LNCaP clone FGC (cell line): ENCODE data around the gene FYTTD1.

Experiments used
- DNase-seq: peaks from one replicate; pipeline ENCODE4 v3.0.0-alpha.2; 2011; ENCODE audit warnings: low read depth
- H3K4me3 ChIP-seq: 2 replicates; pipeline ENCODE4 v1.5.1; 2011; ENCODE audit warnings: mild to moderate bottlenecking, low read depth, low read length, control low read depth
- TF ChIP-seq, protein P1 (sequence below): IDR thresholded peaks from 2 replicates; pipeline ENCODE4 v1.5.1; 2012; ENCODE audit warnings: mild to moderate bottlenecking; ENCODE audit not compliant: control insufficient read depth, insufficient read depth; ENCODE audit errors: extremely low read depth

FYTTD1 gene

DNA sequence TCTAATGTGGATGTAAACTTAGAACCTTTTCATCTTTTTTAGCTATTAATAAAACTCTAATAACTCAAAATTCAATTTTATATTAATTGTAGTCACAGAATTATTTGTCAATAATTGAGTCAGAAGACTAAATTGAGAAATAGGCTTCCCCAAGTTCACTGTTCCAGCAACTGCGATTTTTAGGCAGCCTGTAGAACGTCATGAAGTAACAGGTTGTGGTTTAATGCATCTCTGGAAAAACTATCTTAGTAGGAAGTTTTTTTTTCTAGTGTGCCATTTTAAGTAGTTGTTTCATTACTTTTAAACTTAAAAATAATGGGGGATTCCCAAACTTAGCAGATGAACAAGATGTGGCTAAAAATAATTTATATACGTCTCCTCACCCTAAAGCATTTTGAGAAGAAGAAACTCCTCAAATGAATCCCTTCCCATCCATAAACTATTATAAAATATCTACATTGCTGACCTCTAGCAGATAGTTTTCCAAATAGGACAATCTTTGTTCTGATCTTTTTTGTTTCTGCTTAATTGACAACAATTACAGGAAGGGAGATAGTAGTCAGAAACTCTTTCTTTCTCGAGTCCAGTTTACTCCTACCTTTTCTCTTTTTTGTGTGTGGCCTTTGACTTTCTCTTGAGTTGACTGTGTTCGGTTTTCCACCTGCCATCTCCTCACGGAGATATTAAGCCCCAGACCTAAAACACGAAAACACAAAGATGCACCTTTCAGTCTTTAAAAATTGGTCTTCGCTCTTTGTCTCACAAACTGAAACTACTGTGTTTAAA lies 84.4 kb downstream of the FYTTD1 start:
- TF ChIP-seq, protein P1, sequence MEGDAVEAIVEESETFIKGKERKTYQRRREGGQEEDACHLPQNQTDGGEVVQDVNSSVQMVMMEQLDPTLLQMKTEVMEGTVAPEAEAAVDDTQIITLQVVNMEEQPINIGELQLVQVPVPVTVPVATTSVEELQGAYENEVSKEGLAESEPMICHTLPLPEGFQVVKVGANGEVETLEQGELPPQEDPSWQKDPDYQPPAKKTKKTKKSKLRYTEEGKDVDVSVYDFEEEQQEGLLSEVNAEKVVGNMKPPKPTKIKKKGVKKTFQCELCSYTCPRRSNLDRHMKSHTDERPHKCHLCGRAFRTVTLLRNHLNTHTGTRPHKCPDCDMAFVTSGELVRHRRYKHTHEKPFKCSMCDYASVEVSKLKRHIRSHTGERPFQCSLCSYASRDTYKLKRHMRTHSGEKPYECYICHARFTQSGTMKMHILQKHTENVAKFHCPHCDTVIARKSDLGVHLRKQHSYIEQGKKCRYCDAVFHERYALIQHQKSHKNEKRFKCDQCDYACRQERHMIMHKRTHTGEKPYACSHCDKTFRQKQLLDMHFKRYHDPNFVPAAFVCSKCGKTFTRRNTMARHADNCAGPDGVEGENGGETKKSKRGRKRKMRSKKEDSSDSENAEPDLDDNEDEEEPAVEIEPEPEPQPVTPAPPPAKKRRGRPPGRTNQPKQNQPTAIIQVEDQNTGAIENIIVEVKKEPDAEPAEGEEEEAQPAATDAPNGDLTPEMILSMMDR: no peak
- no peak overlapping the region for H3K4me3 ChIP-seq
- DNase-seq: no peak

DNA sequence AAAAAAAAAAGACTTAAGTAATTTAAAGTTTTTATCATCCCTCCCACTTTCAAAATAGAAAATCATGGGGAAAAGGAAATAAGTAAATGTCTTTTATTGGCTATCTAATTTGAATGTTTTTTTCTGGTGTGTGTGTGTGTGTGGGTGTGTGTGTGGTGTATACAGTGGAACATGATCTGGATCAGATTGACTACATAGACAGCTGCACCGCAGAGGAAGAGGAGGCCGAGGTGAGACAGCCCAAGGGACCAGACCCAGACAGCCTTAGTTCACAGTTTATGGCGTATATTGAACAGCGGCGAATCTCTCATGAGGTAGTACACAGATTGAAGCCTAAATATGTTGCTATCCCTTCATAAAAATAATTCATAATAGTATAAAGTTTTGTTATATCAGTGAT lies 85.8 kb downstream of the FYTTD1 start:
- no peak for DNase-seq
- no peak overlapping the region for H3K4me3 ChIP-seq
- TF ChIP-seq, protein P1: no peak

DNA sequence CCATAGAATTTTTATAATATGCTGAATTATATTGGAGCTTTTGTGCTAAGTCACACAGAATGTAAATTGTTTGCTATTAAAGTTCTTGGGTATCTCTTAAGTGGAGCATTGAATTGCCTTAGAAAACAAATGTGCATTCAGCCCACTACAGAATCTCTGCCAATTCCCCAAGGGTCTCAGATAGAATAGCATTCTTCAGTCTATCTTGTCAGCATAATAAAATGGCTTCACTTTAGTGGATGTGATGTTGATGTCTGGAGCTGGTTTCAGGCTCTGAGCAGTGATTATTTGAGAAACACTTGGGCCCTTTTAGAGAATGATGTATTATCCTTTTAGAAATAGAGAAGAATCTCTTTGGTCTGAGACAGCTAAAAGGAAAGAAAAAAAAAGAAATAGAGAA lies 86.6 kb downstream of the FYTTD1 start:
- no peak for DNase-seq
- TF ChIP-seq, protein P1: no peak
- no peak overlapping the region for H3K4me3 ChIP-seq
